GM06990 (cell line): ENCODE results near the gene ZNF254.

Experiments used
- DNase-seq: peaks from one replicate; pipeline ENCODE4 v3.0.0-alpha.2; 2011; ENCODE audit not compliant: insufficient read length; ENCODE audit errors: extremely low read depth
- H3K27me3 ChIP-seq: replicated peaks from 2 replicates; pipeline ENCODE4 v1.6.0; 2011; ENCODE audit warnings: low read length; ENCODE audit not compliant: control insufficient read depth, insufficient read depth
- H3K36me3 ChIP-seq: 2 replicates; pipeline ENCODE4 v1.5.1; 2011; ENCODE audit warnings: low read length; ENCODE audit not compliant: control insufficient read depth, insufficient read depth
- H3K4me3 ChIP-seq: replicated peaks from 2 replicates; pipeline ENCODE4 v1.5.1; 2011; ENCODE audit warnings: low read depth, mild to moderate bottlenecking, control low read depth, low read length
- CTCF ChIP-seq: IDR thresholded peaks from 2 replicates; pipeline ENCODE4 v1.5.1; 2011; ENCODE audit warnings: low read length, control low read depth, mild to moderate bottlenecking, inconsistent platforms; ENCODE audit not compliant: insufficient read depth, poor library complexity, severe bottlenecking

The ZNF254 gene

GRCh38 chr19:24057144-24057543 lies 29.8 kb upstream of the ZNF254 start:
- H3K36me3 ChIP-seq: peaks cover 5% of the 10 kb centered on the region
- H3K4me3 ChIP-seq: no peak overlapping the region
- no peak for TF ChIP-seq CTCF
- no peaks in the 10 kb centered on the region for H3K27me3 ChIP-seq
- DNase-seq: no peak

GRCh38 chr19:24059563-24060295 lies 27.3 kb upstream of the ZNF254 start:
- Histone ChIP-seq H3K4me3 (no peak overlapping the region), H3K27me3 (no peaks in the 10 kb centered on the region), H3K36me3 (no peaks in the 10 kb centered on the region; the same call in none of the 2 replicates)
- no peak for DNase-seq
- no peak for TF ChIP-seq CTCF

GRCh38 chr19:24060687-24061356 lies 26.2 kb upstream of the ZNF254 start:
- no peak for DNase-seq
- H3K27me3 ChIP-seq: no peaks in the 10 kb centered on the region
- no peaks in the 10 kb centered on the region; the same call in none of the 2 replicates for H3K36me3 ChIP-seq
- H3K4me3 ChIP-seq: no peak overlapping the region
- no peak for TF ChIP-seq CTCF

GRCh38 chr19:24062190-24062589 lies 24.8 kb upstream of the ZNF254 start:
- H3K27me3 ChIP-seq: no peaks in the 10 kb centered on the region
- H3K4me3 ChIP-seq: no peak overlapping the region
- no peaks in the 10 kb centered on the region; the same call in 1 of the 2 replicates for H3K36me3 ChIP-seq
- TF ChIP-seq CTCF: no peak
- peak; percentile 6 for DNase-seq

GRCh38 chr19:24063295-24063694 lies 23.7 kb upstream of the ZNF254 start:
- no peaks in the 10 kb centered on the region; the same call in 1 of the 2 replicates for H3K36me3 ChIP-seq
- no peak overlapping the region for H3K4me3 ChIP-seq
- no peak for TF ChIP-seq CTCF
- no peak for DNase-seq
- no peaks in the 10 kb centered on the region for H3K27me3 ChIP-seq

- H3K36me3 ChIP-seq: no peaks in the 10 kb centered on the region; the same call in 1 of the 2 replicates
- TF ChIP-seq CTCF: no peak
- H3K4me3 ChIP-seq: no peak overlapping the region
- H3K27me3 ChIP-seq: no peaks in the 10 kb centered on the region
- no peak for DNase-seq
Measured at GRCh38 chr19:24064175-24064574, 22.8 kb upstream of the ZNF254 start.
